ENCODE measurements around the gene HES2.
"Not testable (repeated sequence)": the region's sequence is repeated elsewhere in the genome, so short reads cannot be mapped to it uniquely, and the experiment has no call there.

Gene HES2

GRCh38 chr1:6450943-6451373, 31.2 kb upstream of the HES2 start:
- no peak for DNase-seq (ENCODE audit: low read depth)
- no peak overlapping the region for H3K4me3 ChIP-seq (ENCODE audit: low read depth, low read length)
- no peak for TF ChIP-seq CTCF (conservative IDR thresholded peaks at IDR 0.05; ENCODE audit: low read depth, low read length)

GRCh38 chr1:6450486-6450885, 30.8 kb upstream of the HES2 start:
- not testable (repeated sequence) for DNase-seq (ENCODE audit: low read depth); H3K4me3 ChIP-seq (ENCODE audit: low read depth, low read length)

- no peak overlapping the region for H3K4me3 ChIP-seq (ENCODE audit: low read depth, low read length)
- DNase-seq (ENCODE audit: low read depth): no peak
- TF ChIP-seq CTCF (conservative IDR thresholded peaks at IDR 0.05; ENCODE audit: low read depth, low read length): no peak
These were observed 30.3 kb upstream of the HES2 start for GRCh38 chr1:6450005-6450450.

- DNase-seq (ENCODE audit: low read depth): no peak
- no peak overlapping the region for H3K4me3 ChIP-seq (ENCODE audit: low read depth, low read length)
- no peak for TF ChIP-seq CTCF (conservative IDR thresholded peaks at IDR 0.05; ENCODE audit: low read depth, low read length)
These were observed 29.3 kb upstream of the HES2 start for GRCh38 chr1:6448749-6449631.

- no peak for TF ChIP-seq CTCF (conservative IDR thresholded peaks at IDR 0.05; ENCODE audit: low read depth, low read length)
- H3K4me3 ChIP-seq (ENCODE audit: low read depth, low read length): no peak overlapping the region
- DNase-seq (ENCODE audit: low read depth): no peak
These were observed 28.4 kb upstream of the HES2 start for GRCh38 chr1:6447818-6448748.

GRCh38 chr1:6447016-6447817, 27.5 kb upstream of the HES2 start:
- H3K4me3 ChIP-seq (ENCODE audit: low read depth, low read length): no peak overlapping the region
- no peak for DNase-seq (ENCODE audit: low read depth)
- TF ChIP-seq CTCF (conservative IDR thresholded peaks at IDR 0.05; ENCODE audit: low read depth, low read length): no peak

- no peak for TF ChIP-seq CTCF (conservative IDR thresholded peaks at IDR 0.05; ENCODE audit: low read depth, low read length)
- no peak for DNase-seq (ENCODE audit: low read depth)
- H3K4me3 ChIP-seq (ENCODE audit: low read depth, low read length): no peak overlapping the region
These were observed 26.9 kb upstream of the HES2 start for GRCh38 chr1:6446665-6447015.

GRCh38 chr1:6445929-6446328, 26.2 kb upstream of the HES2 start:
- DNase-seq (ENCODE audit: low read depth); H3K4me3 ChIP-seq (ENCODE audit: low read depth, low read length): not testable (repeated sequence)

Measured in choroid plexus epithelial cell (primary cell).